HEK293 (cell line): ENCODE measurements around the gene NPDC1.

Source experiments
- CTCF ChIA-PET: fragments of 350-600 bp; formaldehyde crosslinking; extraction: SDS; loops from one replicate; lab custom pipeline; 2021; ENCODE audit warnings: antibody characterized with exemption; lab: Yijun Ruan, JAX
- POLR2A ChIA-PET: fragments of 300-600 bp; formaldehyde crosslinking; extraction: SDS; loops from one replicate; lab custom pipeline; 2020; ENCODE audit warnings: antibody characterized with exemption, inconsistent platforms; lab: Yijun Ruan, JAX
- H3K27ac ChIP-seq: fragments of 200-500 bp; sonication (Bioruptor generic); 2 replicates; pipeline ENCODE4 v1.5.1; 2014; ENCODE audit warnings: low read depth, low read length, control low read depth, inconsistent platforms; ENCODE audit errors: extremely low read depth
- H3K36me3 ChIP-seq, 2 experiments: fragments of 200-500 bp in 1 of 2; sonication (Bioruptor generic) in 1 of 2; 1 replicate in 1 of 2; 2 replicates in 1 of 2; pipeline ENCODE4 v1.5.1; 2014 to 2017; ENCODE audit warnings: inconsistent platforms in 2 of 2, low read length in 2 of 2; ENCODE audit not compliant: control insufficient read depth in 2 of 2, insufficient read depth in 1 of 2
- H3K4me1 ChIP-seq: fragments of 200-500 bp; sonication (Bioruptor generic); 2 replicates; pipeline ENCODE4 v1.5.1; 2014; ENCODE audit warnings: mild to moderate bottlenecking, low read length, inconsistent platforms; ENCODE audit not compliant: control insufficient read depth, insufficient read depth
- H3K4me3 ChIP-seq: 2 replicates; pipeline ENCODE4 v1.5.1; 2011; ENCODE audit warnings: low read depth, mild to moderate bottlenecking, control low read depth, low read length, moderate library complexity
- H3K9me3 ChIP-seq: fragments of 200-500 bp; sonication (Bioruptor generic); 2 replicates; pipeline ENCODE4 v1.5.1; 2014; ENCODE audit warnings: low read depth, low read length, inconsistent platforms; ENCODE audit not compliant: control insufficient read depth, insufficient read depth
- GLI2 ChIP-seq: fragments of 450-650 bp; formaldehyde crosslinking; IDR thresholded peaks from 2 replicates; pipeline ENCODE4; 2017; ENCODE audit warnings: missing biosample characterization, missing genetic modification characterization, low read depth, borderline replicate concordance
- KLF17 ChIP-seq: fragments of 450-650 bp; formaldehyde crosslinking; IDR thresholded peaks from 2 replicates; pipeline ENCODE4 v1.5.1; 2016; ENCODE audit warnings: missing biosample characterization, missing genetic modification characterization
- KLF8 ChIP-seq: fragments of 450-650 bp; formaldehyde crosslinking; IDR thresholded peaks from 2 replicates; pipeline ENCODE4 v1.5.1; 2016; ENCODE audit warnings: missing biosample characterization, missing genetic modification characterization
- PRDM2 ChIP-seq: fragments of 450-650 bp; formaldehyde crosslinking; IDR thresholded peaks from 2 replicates; pipeline ENCODE4 v1.5.1; 2016; ENCODE audit warnings: missing biosample characterization, missing genetic modification characterization, borderline replicate concordance
- SALL2 ChIP-seq: fragments of 450-650 bp; formaldehyde crosslinking; IDR thresholded peaks from 2 replicates; pipeline ENCODE4 v1.5.0; 2017; ENCODE audit warnings: missing biosample characterization, mild to moderate bottlenecking, missing genetic modification characterization, borderline replicate concordance
- SETDB1 ChIP-seq: IDR thresholded peaks from one replicate; pipeline ENCODE4 v1.6.1; 2017; ENCODE audit warnings: mild to moderate bottlenecking, low read length, moderate library complexity, mixed read lengths; ENCODE audit not compliant: insufficient read length
- TSHZ1 ChIP-seq: fragments of 450-650 bp; formaldehyde crosslinking; IDR thresholded peaks from 2 replicates; pipeline ENCODE4 v1.5.1; 2016; ENCODE audit warnings: missing biosample characterization, missing genetic modification characterization, borderline replicate concordance
- ZBTB20 ChIP-seq: fragments of 450-650 bp; formaldehyde crosslinking; IDR thresholded peaks from 2 replicates; pipeline ENCODE4 v1.5.1; 2016; ENCODE audit warnings: missing biosample characterization, missing genetic modification characterization
- ZBTB7A ChIP-seq: fragments of 450-650 bp; formaldehyde crosslinking; IDR thresholded peaks from 2 replicates; pipeline ENCODE4 v1.5.1; 2016; ENCODE audit warnings: low read depth, missing biosample characterization, missing genetic modification characterization
- ZFP41 ChIP-seq: fragments of 450-650 bp; formaldehyde crosslinking; IDR thresholded peaks from 2 replicates; pipeline ENCODE4 v1.5.1; 2016; ENCODE audit warnings: missing biosample characterization, missing genetic modification characterization, borderline replicate concordance
- ZNF10 ChIP-seq: fragments of 450-650 bp; formaldehyde crosslinking; IDR thresholded peaks from 2 replicates; pipeline ENCODE4 v1.5.1; 2017; ENCODE audit warnings: missing biosample characterization, missing genetic modification characterization
- ZNF133 ChIP-seq: fragments of 450-650 bp; formaldehyde crosslinking; IDR thresholded peaks from 2 replicates; pipeline ENCODE4 v1.5.1; 2016; ENCODE audit warnings: missing biosample characterization, missing genetic modification characterization
- ZNF138 ChIP-seq: fragments of 450-650 bp; formaldehyde crosslinking; IDR thresholded peaks from 2 replicates; pipeline ENCODE4 v1.5.1; 2016; ENCODE audit warnings: missing biosample characterization, missing genetic modification characterization, borderline replicate concordance
- ZNF16 ChIP-seq: fragments of 450-650 bp; formaldehyde crosslinking; IDR thresholded peaks from 2 replicates; pipeline ENCODE4 v1.5.1; 2016; ENCODE audit warnings: low read depth, missing biosample characterization, missing genetic modification characterization
- ZNF169 ChIP-seq: fragments of 450-650 bp; formaldehyde crosslinking; IDR thresholded peaks from 2 replicates; pipeline ENCODE4 v1.5.1; 2016; ENCODE audit warnings: missing biosample characterization, missing genetic modification characterization
- ZNF18 ChIP-seq: fragments of 450-650 bp; formaldehyde crosslinking; IDR thresholded peaks from 2 replicates; pipeline ENCODE4 v1.5.1; 2016; ENCODE audit warnings: missing biosample characterization, missing genetic modification characterization
- ZNF26 ChIP-seq: fragments of 450-650 bp; formaldehyde crosslinking; IDR thresholded peaks from 2 replicates; pipeline ENCODE4 v1.5.1; 2016; ENCODE audit warnings: missing biosample characterization, missing genetic modification characterization
- ZNF311 ChIP-seq: fragments of 450-650 bp; formaldehyde crosslinking; IDR thresholded peaks from 2 replicates; pipeline ENCODE4 v1.5.1; 2017; ENCODE audit warnings: missing biosample characterization, missing genetic modification characterization, borderline replicate concordance
- ZNF48 ChIP-seq: fragments of 450-650 bp; formaldehyde crosslinking; IDR thresholded peaks from 2 replicates; pipeline ENCODE4 v1.5.1; 2016; ENCODE audit warnings: missing biosample characterization, missing genetic modification characterization
- ZNF548 ChIP-seq: fragments of 450-650 bp; formaldehyde crosslinking; IDR thresholded peaks from 2 replicates; pipeline ENCODE4 v1.5.1; 2016; ENCODE audit warnings: missing biosample characterization, missing genetic modification characterization
- ZNF600 ChIP-seq: fragments of 450-650 bp; formaldehyde crosslinking; IDR thresholded peaks from 2 replicates; pipeline ENCODE4 v1.5.1; 2016; ENCODE audit warnings: missing biosample characterization, missing genetic modification characterization
- ZNF692 ChIP-seq: fragments of 450-650 bp; formaldehyde crosslinking; IDR thresholded peaks from 2 replicates; pipeline ENCODE4 v1.5.1; 2016; ENCODE audit warnings: missing biosample characterization, missing genetic modification characterization

NPDC1 gene

GRCh38 chr9:137069508-137070091 lies 23.6 kb upstream of the NPDC1 start:
- Histone ChIP-seq H3K36me3 (peaks cover 0 to 13% of the 10 kb centered on the region in 2 experiments; a peak in 1 of 3 replicates), H3K9me3 (no peaks in the 10 kb centered on the region), H3K4me3 (peak overlapping the region; percentile 27), H3K4me1 (peaks cover 10% of the 10 kb centered on the region; the same call in 1 of the 2 replicates), H3K27ac (peak overlapping the region; percentile 71; the same call in 1 of the 2 replicates)
- POLR2A ChIA-PET, result interaction anchor here (0.6 to 9.1 kb wide), 19 partner anchors 9 to 723 kb away, joined by 3 to 137 read pairs (median 3); partner anchors contain the start of genes ENTPD2, EXD3, MAN1B1 and NOXA1
- CTCF ChIA-PET, result interaction anchor here (0.6 to 11.3 kb wide), 12 partner anchors 13 to 294 kb away, joined by 3 to 237 read pairs (median 22); partner anchors contain the start of genes ABCA2, CYSRT1, ENTPD2 and LRRC26
- TF ChIP-seq ZNF18 (tag by site-specific recombination) (no peak), SETDB1 (no peak), ZNF48 (no peak), GLI2 (tag by site-specific recombination) (no peak), KLF17 (tag by site-specific recombination) (no peak), ZNF138 (tag by site-specific recombination) (no peak), SALL2 (tag by site-specific recombination) (no peak), ZNF311 (no peak), ZNF10 (tag by site-specific recombination) (no peak), ZNF600 (tag by site-specific recombination) (peak; percentile 40; the same call in 1 of the 2 replicates), KLF8 (tag by site-specific recombination) (no peak), ZBTB7A (no peak), ZNF133 (tag by site-specific recombination) (no peak), TSHZ1 (tag by site-specific recombination) (no peak), PRDM2 (tag by site-specific recombination) (no peak), ZNF692 (tag by site-specific recombination) (no peak), ZNF26 (tag by site-specific recombination) (no peak), ZNF548 (tag by site-specific recombination) (no peak), ZNF16 (tag by site-specific recombination) (no peak), ZFP41 (tag by site-specific recombination) (no peak), ZNF169 (tag by site-specific recombination) (no peak), ZBTB20 (peak; percentile 61; the same call in 1 of the 2 replicates)
